OCI-LY3 (cell line): ENCODE results near the gene APOBEC3B.
"Not testable (repeated sequence)": the region's sequence is repeated elsewhere in the genome, so short reads cannot be mapped to it uniquely, and the experiment has no call there.

Experiments
- H2AFZ ChIP-seq: fragments of 200-600, 300-600 bp; shearing (Covaris generic); 2 replicates; pipeline ENCODE4 v1.6.0; 2014; ENCODE audit warnings: antibody characterized with exemption, low read depth, low read length
- H3K27ac ChIP-seq: fragments of 200-600, 300-600 bp; sonication (generic); 2 replicates; pipeline ENCODE4 v1.5.1; 2014; ENCODE audit warnings: mild to moderate bottlenecking, low read length, moderate library complexity, mixed read lengths
- H3K27me3 ChIP-seq: fragments of 200-600, 300-600 bp; sonication (generic); 2 replicates; pipeline ENCODE4 v1.6.1; 2014; ENCODE audit warnings: low read depth, low read length, mixed read lengths
- H3K36me3 ChIP-seq: fragments of 200-600, 300-600 bp; sonication (generic); replicated peaks from 2 replicates; pipeline ENCODE3; 2014; ENCODE audit warnings: low read depth, low read length, mixed read lengths
- H3K4me1 ChIP-seq: fragments of 300-600, 200-600 bp; sonication (generic); 2 replicates; pipeline ENCODE4 v1.6.1; 2014; ENCODE audit warnings: low read length, mixed read lengths
- H3K4me2 ChIP-seq: fragments of 200-600, 300-600 bp; sonication (generic); 2 replicates; pipeline ENCODE4 v1.6.1; 2014; ENCODE audit warnings: low read length, mixed read lengths
- H3K4me3 ChIP-seq: fragments of 300-600, 200-600 bp; sonication (generic); 2 replicates; pipeline ENCODE4 v1.5.1; 2014; ENCODE audit warnings: antibody characterized with exemption, mild to moderate bottlenecking, low read length, moderate library complexity
- H3K79me2 ChIP-seq: fragments of 300-600, 200-600 bp; shearing (Covaris generic); 2 replicates; pipeline ENCODE4 v1.6.1; 2014; ENCODE audit warnings: mild to moderate bottlenecking, low read length, mixed read lengths
- H3K9ac ChIP-seq: fragments of 300-600, 200-600 bp; shearing (Covaris generic); 2 replicates; pipeline ENCODE4 v1.6.0; 2014; ENCODE audit warnings: mild to moderate bottlenecking, low read length, moderate library complexity
- H3K9me3 ChIP-seq: fragments of 200-600, 300-600 bp; shearing (Covaris generic); 2 replicates; pipeline ENCODE4 v1.6.1; 2014; ENCODE audit warnings: low read length, mixed read lengths; ENCODE audit not compliant: insufficient read depth
- H4K20me1 ChIP-seq: fragments of 200-600, 300-600 bp; sonication (generic); 2 replicates; pipeline ENCODE4 v1.6.1; 2016; ENCODE audit warnings: low read length, mixed read lengths; ENCODE audit not compliant: insufficient read depth
- CTCF ChIP-seq: fragments of 200-600, 300-600 bp; sonication (generic); IDR thresholded peaks from 2 replicates; pipeline ENCODE4 v1.5.1; 2014; ENCODE audit warnings: antibody characterized with exemption, low read length, low read depth
- EZH2phosphoT487 ChIP-seq: fragments of 200-600 bp; shearing (Covaris generic); IDR thresholded peaks from 2 replicates; pipeline ENCODE4 v1.6.1; 2018; ENCODE audit warnings: antibody characterized with exemption, mixed run types, low read depth

APOBEC3B gene

GRCh38 chr22:39040538-39041296 lies 58.6 kb downstream of the APOBEC3B start, which contains the start of gene APOBEC3F:
Gene APOBEC3F, plus strand, starts transcription at chr22:39040864. Its CDS starts 97 bp downstream, at chr22:39040961.
- H3K4me3 ChIP-seq: peak within 1 kb of the TSS; percentile 80
- H3K9ac ChIP-seq: peak within 1 kb of the TSS; percentile 68
- H2AFZ ChIP-seq: peak within 1 kb of the TSS; percentile 41
- not testable (repeated sequence) for H3K4me1 ChIP-seq, H3K9me3 ChIP-seq, H4K20me1 ChIP-seq, H3K79me2 ChIP-seq, H3K27me3 ChIP-seq, H3K36me3 ChIP-seq
- peak within 1 kb of the TSS; percentile 79 for H3K4me2 ChIP-seq
- H3K27ac ChIP-seq: peak within 1 kb of the TSS; percentile 30

DNA sequence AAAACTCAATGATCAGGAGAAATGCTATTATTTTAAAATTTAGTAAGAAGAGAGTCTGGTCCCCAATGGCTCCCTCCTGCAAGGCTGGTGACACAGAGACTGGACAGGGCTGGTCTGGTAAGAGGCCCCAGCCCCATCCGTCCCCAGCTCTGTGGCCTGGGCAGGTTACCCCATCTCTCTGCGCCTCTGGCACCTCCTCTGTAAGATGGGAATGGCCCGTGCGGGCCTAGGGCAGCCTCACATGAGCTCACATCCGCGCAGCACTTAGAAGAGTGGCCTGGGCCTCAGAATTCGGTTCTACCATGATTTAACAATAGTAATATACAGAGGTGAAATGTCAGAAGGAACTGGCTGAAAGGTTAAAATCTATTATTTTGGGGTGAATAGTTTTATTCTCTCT lies 59.8 kb downstream of the APOBEC3B start:
- H3K9me3 ChIP-seq: no peaks in the 10 kb centered on the region
- H3K9ac ChIP-seq: no peak overlapping the region
- TF ChIP-seq EZH2phosphoT487 (no peak), CTCF (no peak)
- no peaks in the 10 kb centered on the region for H4K20me1 ChIP-seq
- no peaks in the 10 kb centered on the region for H3K36me3 ChIP-seq
- peaks cover 7% of the 10 kb centered on the region; the same call in 1 of the 2 replicates for H3K4me1 ChIP-seq
- H3K27me3 ChIP-seq: no peaks in the 10 kb centered on the region
- no peaks in the 10 kb centered on the region for H3K79me2 ChIP-seq
- H2AFZ ChIP-seq: no peak overlapping the region
- H3K27ac ChIP-seq: no peak overlapping the region
- no peak overlapping the region for H3K4me3 ChIP-seq
- H3K4me2 ChIP-seq: no peak overlapping the region; the same call in 1 of the 2 replicates
